Neural crest cell (in vitro differentiated cells): ENCODE results near the gene SERINC3. TPM values are rescaled to one million over a fixed set of nuclear protein-coding genes. Genes with fewer than 3 reads are reported as not detected.
A peak's percentile ranks its signal among the peaks of the same experiment; 100 is the strongest.
"Not testable (repeated sequence)": the region's sequence is repeated elsewhere in the genome, so short reads cannot be mapped to it uniquely, and the experiment has no call there.

Experiments
- DNase-seq: peaks from one replicate; pipeline ENCODE4 v3.0.0; 2021; ENCODE audit warnings: low read depth, mixed read lengths, low spot score
- H3K27ac Mint-ChIP-seq: one replicate; pipeline ENCODE4 v1.8.0; 2021; ENCODE audit warnings: mild to moderate bottlenecking, mixed read lengths; ENCODE audit not compliant: unreplicated experiment
- H3K27me3 Mint-ChIP-seq: 2 replicates; pipeline ENCODE4 v1.8.0; 2021; ENCODE audit warnings: low read depth, mild to moderate bottlenecking, mixed read lengths
- H3K36me3 Mint-ChIP-seq: 2 replicates; pipeline ENCODE4 v1.8.0; 2021; ENCODE audit warnings: low read depth, mild to moderate bottlenecking, mixed read lengths
- H3K4me1 Mint-ChIP-seq: 2 replicates; pipeline ENCODE4 v1.8.0; 2021; ENCODE audit warnings: mixed read lengths
- H3K4me3 Mint-ChIP-seq: one replicate; pipeline ENCODE4 v1.8.0; 2021; ENCODE audit warnings: mild to moderate bottlenecking, mixed read lengths
- H3K9me3 Mint-ChIP-seq: 2 replicates; pipeline ENCODE4 v1.8.0; 2021; ENCODE audit warnings: mixed read lengths
- total RNA-seq: library from RNA; stranded (reverse); gene quantifications from 2 replicates; pipeline ENCODE4 v1.2.1, GENCODE V29; 2021
- TF ChIP-seq, protein P1 (sequence below): fragments of 200-600 bp; sonication (generic); conservative IDR thresholded peaks from 2 replicates; pipeline ENCODE4 v1.5.0; 2021; ENCODE audit warnings: antibody characterized with exemption, mild to moderate bottlenecking

SERINC3 gene
- total RNA-seq, 1 donor from 2014 or later = 32.4 TPM

DNA sequence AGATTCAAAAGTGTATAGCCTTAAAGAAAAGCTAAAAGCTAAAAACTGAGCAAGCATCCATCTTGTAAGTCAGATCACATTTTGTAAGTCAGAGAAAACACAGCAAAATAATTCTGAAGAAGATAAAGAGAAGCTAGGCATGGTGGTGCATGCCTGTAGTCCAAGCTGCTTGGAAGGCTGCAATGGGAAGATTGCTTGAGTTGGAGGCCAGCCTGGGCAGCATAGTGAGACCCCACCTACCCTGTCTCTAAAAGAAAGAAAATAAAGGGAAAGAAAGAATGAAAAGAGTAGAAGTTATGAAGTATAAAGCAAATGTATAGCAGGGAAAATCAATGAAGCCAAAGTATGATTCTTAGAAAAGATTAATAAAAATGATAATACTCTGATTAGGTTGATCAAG lies 40.0 kb upstream of the SERINC3 start:
- H3K36me3 Mint-ChIP-seq = no peaks in the 10 kb centered on the region
- TF ChIP-seq, protein P1, sequence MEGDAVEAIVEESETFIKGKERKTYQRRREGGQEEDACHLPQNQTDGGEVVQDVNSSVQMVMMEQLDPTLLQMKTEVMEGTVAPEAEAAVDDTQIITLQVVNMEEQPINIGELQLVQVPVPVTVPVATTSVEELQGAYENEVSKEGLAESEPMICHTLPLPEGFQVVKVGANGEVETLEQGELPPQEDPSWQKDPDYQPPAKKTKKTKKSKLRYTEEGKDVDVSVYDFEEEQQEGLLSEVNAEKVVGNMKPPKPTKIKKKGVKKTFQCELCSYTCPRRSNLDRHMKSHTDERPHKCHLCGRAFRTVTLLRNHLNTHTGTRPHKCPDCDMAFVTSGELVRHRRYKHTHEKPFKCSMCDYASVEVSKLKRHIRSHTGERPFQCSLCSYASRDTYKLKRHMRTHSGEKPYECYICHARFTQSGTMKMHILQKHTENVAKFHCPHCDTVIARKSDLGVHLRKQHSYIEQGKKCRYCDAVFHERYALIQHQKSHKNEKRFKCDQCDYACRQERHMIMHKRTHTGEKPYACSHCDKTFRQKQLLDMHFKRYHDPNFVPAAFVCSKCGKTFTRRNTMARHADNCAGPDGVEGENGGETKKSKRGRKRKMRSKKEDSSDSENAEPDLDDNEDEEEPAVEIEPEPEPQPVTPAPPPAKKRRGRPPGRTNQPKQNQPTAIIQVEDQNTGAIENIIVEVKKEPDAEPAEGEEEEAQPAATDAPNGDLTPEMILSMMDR = no peak
- H3K27me3 Mint-ChIP-seq = no peaks in the 10 kb centered on the region
- no peak overlapping the region for H3K4me3 Mint-ChIP-seq
- no peak overlapping the region for H3K27ac Mint-ChIP-seq
- no peaks in the 10 kb centered on the region for H3K9me3 Mint-ChIP-seq
- DNase-seq = no peak
- H3K4me1 Mint-ChIP-seq = no peaks in the 10 kb centered on the region

DNA sequence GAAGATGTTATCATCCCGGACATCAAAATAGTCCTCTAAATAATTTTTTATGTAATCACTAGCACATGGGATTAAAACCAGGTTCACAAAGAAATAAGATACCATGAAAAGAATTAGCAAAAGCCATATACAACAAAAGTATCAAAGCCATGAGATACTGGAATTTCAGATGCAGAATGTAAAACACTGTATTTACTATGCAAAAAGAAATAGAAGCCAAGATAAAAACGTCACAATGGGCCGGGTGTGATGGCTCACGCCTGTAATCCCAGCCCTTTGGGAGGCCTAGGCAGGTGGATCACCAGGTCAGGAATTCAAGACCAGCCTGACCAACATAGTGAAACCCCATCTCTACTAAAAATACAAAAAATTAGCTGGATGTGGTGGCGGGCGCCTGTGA lies 38.9 kb upstream of the SERINC3 start:
- not testable (repeated sequence) for H3K4me1 Mint-ChIP-seq, H3K27me3 Mint-ChIP-seq, H3K27ac Mint-ChIP-seq, DNase-seq, H3K4me3 Mint-ChIP-seq, H3K36me3 Mint-ChIP-seq, H3K9me3 Mint-ChIP-seq

DNA sequence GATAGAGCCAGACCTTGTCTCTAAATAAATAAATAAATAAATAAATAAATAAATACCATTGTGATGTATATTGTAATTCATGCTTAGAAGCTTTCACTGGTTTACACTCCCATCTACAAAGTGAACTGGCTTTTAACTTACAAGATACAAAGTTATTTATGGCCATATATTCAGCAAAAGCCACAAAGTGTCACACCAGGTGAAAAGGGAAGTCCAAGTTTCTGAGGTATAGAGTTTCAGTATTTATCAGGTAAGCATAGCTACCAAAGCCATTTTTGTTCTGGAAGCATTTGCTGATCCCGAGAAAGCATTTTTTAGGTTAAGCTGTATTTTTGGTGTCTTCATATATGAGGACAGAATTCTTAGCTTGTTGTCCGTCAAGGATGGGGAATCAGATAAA lies 38.4 kb upstream of the SERINC3 start:
- no peak for DNase-seq
- Mint-ChIP-seq H3K27ac (no peak overlapping the region), H3K27me3 (no peaks in the 10 kb centered on the region), H3K9me3 (no peaks in the 10 kb centered on the region), H3K36me3 (no peaks in the 10 kb centered on the region), H3K4me3 (no peak overlapping the region), H3K4me1 (no peaks in the 10 kb centered on the region)
- TF ChIP-seq, protein P1 = no peak

DNA sequence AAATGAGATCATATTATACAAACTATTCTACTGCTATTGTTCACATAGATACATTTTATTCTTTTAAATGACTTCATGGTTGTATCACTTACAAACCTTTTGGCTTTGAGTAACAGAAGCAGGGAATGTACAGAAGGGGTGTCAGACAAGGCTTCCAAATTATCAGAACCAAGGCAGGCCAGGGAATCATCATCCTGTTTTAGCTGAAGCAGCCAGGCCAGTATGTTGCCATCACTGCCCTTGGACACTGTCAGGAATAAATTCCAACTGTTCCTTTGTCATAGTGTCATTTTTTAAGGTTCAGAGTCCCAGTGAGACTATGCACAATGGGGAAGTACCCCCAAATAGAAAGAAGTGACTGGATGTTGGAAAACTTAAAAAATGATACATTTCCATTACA lies 37.4 kb upstream of the SERINC3 start:
- TF ChIP-seq, protein P1 = no peak
- Mint-ChIP-seq H3K27me3 (no peaks in the 10 kb centered on the region), H3K9me3 (no peaks in the 10 kb centered on the region), H3K36me3 (no peaks in the 10 kb centered on the region), H3K4me1 (no peaks in the 10 kb centered on the region), H3K27ac (no peak overlapping the region), H3K4me3 (no peak overlapping the region)
- no peak for DNase-seq

DNA sequence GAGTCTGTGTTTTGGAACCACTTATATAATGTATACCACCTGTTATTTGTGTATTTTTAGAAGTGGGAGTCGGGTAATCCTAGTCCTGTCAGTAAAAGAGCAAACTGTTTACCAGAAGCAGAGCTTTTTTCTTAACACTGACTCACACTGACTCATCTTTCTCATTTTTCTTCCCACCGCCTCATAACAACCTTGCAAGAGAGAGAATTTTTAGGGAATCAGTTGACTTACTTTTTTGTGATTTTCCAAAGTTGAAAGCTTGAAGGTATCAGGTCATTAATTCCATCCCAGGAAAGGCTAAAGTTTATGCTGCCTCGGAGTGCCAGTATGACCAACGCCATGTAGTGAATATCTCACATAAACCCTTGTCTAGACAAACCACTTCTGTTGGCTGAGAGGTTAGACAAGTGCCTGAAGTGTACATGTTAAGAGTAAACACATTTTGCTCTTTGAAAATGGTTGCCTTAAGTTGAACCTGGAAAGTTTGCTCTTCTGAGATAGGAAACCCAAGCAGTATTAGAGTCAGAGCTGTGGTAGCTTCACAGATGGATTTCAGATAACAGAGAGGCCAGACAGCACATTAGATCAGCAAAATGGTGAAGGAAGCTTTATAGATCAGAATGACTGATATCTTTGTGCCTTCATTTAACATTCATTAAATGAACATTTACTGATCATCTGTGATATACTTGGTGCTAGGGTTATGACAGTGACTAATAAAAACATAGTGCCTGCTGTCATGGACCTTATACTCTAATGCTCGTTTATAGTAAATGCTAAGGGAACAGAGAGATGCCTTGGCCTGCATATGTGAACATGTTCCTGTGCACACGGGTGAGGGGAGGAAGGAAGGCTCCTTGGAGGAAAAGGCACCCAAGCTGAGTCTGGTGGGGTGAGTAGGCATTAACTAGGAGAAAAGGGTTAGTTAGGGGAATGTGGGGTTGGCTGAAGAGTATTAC lies 31.4 kb upstream of the SERINC3 start:
- Mint-ChIP-seq H3K4me3 (no peak overlapping the region), H3K36me3 (no peaks in the 10 kb centered on the region), H3K27ac (peak overlapping the region; percentile 12), H3K27me3 (no peaks in the 10 kb centered on the region), H3K4me1 (peaks cover 3% of the 10 kb centered on the region), H3K9me3 (no peaks in the 10 kb centered on the region)
- DNase-seq = no peak
- TF ChIP-seq, protein P1 = no peak

DNA sequence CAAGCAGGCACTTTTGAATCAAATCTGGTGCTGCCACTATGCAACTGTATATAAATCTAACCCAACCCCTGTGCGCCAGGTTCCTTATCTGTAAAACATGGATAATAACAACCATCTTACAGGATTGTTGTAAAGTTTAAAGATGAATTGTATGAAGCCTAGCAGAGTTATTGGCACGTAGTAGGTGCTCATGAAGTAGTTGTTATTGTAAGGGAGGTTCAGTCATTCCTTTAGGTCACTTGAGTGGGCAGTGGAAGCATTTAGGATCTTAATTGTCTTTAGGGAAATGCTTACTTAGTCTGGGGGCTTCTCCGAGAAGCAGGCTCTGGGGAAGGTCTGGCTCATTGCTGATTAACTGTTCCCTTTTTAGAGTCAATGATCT lies 30.7 kb upstream of the SERINC3 start:
- H3K27me3 Mint-ChIP-seq = no peaks in the 10 kb centered on the region
- H3K9me3 Mint-ChIP-seq = no peaks in the 10 kb centered on the region
- no peak for DNase-seq
- no peak overlapping the region for H3K27ac Mint-ChIP-seq
- no peak overlapping the region for H3K4me3 Mint-ChIP-seq
- peaks cover 3% of the 10 kb centered on the region for H3K4me1 Mint-ChIP-seq
- TF ChIP-seq, protein P1 = no peak
- no peaks in the 10 kb centered on the region for H3K36me3 Mint-ChIP-seq
